Stromal cell of bone marrow (primary cell): Measurements from ENCODE around the gene ATXN7L3.

ENCODE experiments used
- DNase-seq: peaks from one replicate; pipeline ENCODE4 v3.0.0-alpha.2; 2012; ENCODE audit warnings: low read depth

Gene ATXN7L3

GRCh38 chr17:44218344-44219107 is 18.8 kb upstream of the ATXN7L3 start:
- DNase-seq, result peak; percentile 88

GRCh38 chr17:44217738-44218343 is 18.2 kb upstream of the ATXN7L3 start:
- DNase-seq, result no peak

- no peak for DNase-seq
Observed at GRCh38 chr17:44216694-44217093, 17.0 kb upstream of the ATXN7L3 start.

- DNase-seq, result no peak
Observed at GRCh38 chr17:44216173-44216572, 16.5 kb upstream of the ATXN7L3 start.

GRCh38 chr17:44214896-44215295 is 15.2 kb upstream of the ATXN7L3 start:
- no peak for DNase-seq

GRCh38 chr17:44214230-44214494 is 14.5 kb upstream of the ATXN7L3 start:
- no peak for DNase-seq

GRCh38 chr17:44213403-44214229 is 13.9 kb upstream of the ATXN7L3 start:
- no peak for DNase-seq

- no peak for DNase-seq
Observed at GRCh38 chr17:44212507-44213402, 13.1 kb upstream of the ATXN7L3 start.

- DNase-seq, result no peak
Observed at GRCh38 chr17:44211281-44212265, 11.9 kb upstream of the ATXN7L3 start.

- peak; percentile 56 for DNase-seq
Observed at GRCh38 chr17:44210342-44211192, 10.9 kb upstream of the ATXN7L3 start.

- no peak for DNase-seq
Observed at GRCh38 chr17:44209786-44210341, 10.2 kb upstream of the ATXN7L3 start.

- DNase-seq, result no peak
Observed at GRCh38 chr17:44207743-44208142, 8.1 kb upstream of the ATXN7L3 start.

GRCh38 chr17:44207319-44207718 is 7.6 kb upstream of the ATXN7L3 start:
- DNase-seq, result no peak

- DNase-seq, result no peak
Observed at GRCh38 chr17:44206825-44207155, 7.1 kb upstream of the ATXN7L3 start.

- DNase-seq, result no peak
Observed at GRCh38 chr17:44205962-44206824, 6.5 kb upstream of the ATXN7L3 start.

GRCh38 chr17:44204441-44204882 is 4.8 kb upstream of the ATXN7L3 start:
- DNase-seq, result peak; percentile 36

- DNase-seq, result no peak
Observed at GRCh38 chr17:44203731-44204440, 4.2 kb upstream of the ATXN7L3 start.

- no peak for DNase-seq
Observed at GRCh38 chr17:44202756-44203155, 3.1 kb upstream of the ATXN7L3 start.
